ENCODE measurements around the gene CYGB. TPM values are rescaled to one million over a fixed set of nuclear protein-coding genes. Genes with fewer than 3 reads are reported as not detected.

CYGB gene
- total RNA-seq, 4 donors from 2014 or later, result 1.3 to 12.8 (median 6.9) TPM

DNA sequence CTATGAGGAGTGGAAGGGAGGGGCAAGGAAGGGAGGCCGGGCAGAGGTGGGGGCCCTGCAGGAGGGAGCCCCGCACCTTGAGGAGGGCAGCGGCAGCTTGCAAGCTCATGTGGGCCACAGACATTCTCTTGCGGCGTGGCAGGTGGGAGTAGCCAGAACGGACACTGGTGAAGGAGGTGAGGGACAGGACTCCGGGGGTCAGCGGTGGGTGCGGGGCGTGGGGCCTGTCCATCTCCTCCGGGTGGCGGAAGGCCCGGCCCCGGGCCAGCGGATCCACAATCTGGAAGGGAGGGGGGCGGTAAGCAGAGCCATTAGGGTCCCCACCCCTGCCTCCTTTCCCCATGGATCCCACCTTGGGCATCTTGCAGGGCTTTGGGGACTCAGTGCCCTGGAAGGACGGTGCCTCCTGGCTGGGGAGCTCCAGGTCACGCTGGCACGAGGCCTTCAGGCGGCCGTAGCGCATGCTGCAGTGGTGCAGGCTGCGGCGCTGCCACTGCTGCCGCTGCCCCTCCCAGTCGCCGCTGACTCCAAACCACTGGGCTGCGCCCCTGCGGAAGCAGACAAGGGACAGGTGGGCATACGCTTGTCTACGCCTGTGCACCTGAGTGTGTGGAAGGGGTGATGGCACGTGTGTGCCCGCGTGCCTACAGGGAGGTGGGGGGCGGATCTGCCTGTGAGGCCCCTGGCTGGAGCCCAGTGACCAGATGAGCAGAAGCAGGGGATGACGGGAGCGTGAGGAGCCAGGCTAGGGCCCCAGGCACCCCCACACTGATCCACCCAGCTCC lies 58.6 kb downstream of the CYGB start:
- H3K27me3 ChIP-seq, result no peaks in the 10 kb centered on the region
- no peaks in the 10 kb centered on the region for H3K9me3 ChIP-seq
- intact Hi-C loops (cut with DNase I), result no loop called here
- no peak overlapping the region for H3K27ac ChIP-seq
- peaks cover 11 to 71% (median 12%) of the 10 kb centered on the region in 3 donors for H3K36me3 ChIP-seq
- no peak overlapping the region for H3K4me3 ChIP-seq
- H3K4me1 ChIP-seq, result no peaks in the 10 kb centered on the region
- 85 to 88% methylated on average over 8 to 32 of the region's 37 CpGs for WGBS, 2 donors
- TF ChIP-seq, protein P1, sequence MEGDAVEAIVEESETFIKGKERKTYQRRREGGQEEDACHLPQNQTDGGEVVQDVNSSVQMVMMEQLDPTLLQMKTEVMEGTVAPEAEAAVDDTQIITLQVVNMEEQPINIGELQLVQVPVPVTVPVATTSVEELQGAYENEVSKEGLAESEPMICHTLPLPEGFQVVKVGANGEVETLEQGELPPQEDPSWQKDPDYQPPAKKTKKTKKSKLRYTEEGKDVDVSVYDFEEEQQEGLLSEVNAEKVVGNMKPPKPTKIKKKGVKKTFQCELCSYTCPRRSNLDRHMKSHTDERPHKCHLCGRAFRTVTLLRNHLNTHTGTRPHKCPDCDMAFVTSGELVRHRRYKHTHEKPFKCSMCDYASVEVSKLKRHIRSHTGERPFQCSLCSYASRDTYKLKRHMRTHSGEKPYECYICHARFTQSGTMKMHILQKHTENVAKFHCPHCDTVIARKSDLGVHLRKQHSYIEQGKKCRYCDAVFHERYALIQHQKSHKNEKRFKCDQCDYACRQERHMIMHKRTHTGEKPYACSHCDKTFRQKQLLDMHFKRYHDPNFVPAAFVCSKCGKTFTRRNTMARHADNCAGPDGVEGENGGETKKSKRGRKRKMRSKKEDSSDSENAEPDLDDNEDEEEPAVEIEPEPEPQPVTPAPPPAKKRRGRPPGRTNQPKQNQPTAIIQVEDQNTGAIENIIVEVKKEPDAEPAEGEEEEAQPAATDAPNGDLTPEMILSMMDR (IDR thresholded peaks at IDR 0.05), result no peak
- no peak for TF ChIP-seq POLR2A (IDR thresholded peaks at IDR 0.05)
- no peak for DNase-seq

DNA sequence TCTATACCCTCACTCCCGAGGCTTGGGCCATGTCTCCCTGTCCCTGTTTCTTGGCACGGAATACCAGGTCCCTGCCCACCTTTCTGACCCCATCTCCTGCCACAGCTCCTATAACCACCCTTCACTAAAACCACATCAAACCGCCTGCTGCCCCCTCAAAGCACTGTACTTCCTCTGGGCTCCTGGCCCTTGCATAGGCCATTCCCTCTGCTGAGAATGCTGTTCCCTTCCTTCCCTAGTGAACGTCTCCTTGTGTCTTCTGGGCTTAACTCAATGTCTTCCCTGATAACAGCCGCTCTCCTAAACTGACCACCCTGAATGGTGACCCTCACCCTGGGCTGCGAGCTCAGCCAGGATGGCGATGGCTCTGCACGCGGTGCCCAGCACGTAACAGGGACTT lies 59.4 kb downstream of the CYGB start:
- Histone ChIP-seq H3K4me1 (no peaks in the 10 kb centered on the region), H3K4me3 (no peak overlapping the region), H3K36me3 (peaks cover 11 to 79% (median 12%) of the 10 kb centered on the region in 3 donors), H3K27ac (no peak overlapping the region), H3K9me3 (no peaks in the 10 kb centered on the region), H3K27me3 (no peaks in the 10 kb centered on the region)
- no peak for DNase-seq
- intact Hi-C loops (cut with DNase I), result no loop called here
- no peak for TF ChIP-seq POLR2A (IDR thresholded peaks at IDR 0.05)
- TF ChIP-seq, protein P1 (IDR thresholded peaks at IDR 0.05), result no peak
- 89 to 93% methylated on average over 10 of the region's 10 CpGs for WGBS, 2 donors

DNA sequence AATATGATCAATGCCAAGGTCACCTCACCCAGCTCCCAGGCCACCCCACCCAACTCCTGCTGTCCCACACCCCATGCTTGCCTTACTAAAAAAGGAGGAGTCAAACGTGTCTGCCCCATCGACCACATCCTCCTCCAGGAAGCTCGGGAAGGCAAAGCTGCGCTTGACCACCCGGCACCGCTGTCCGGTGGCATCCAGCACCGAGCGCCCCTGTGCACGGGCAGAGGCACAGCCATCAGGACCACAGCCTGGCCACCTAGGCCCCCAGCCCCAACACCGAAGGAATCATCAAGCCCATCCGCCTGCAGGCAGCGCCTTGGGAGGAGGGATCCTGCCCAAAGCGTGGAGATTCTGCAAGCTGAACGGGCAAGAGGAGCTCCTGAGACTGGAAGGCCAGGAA lies 59.9 kb downstream of the CYGB start:
- WGBS, 2 donors, result 83% methylated on average over 4 of the region's 15 CpGs; no CpG with 5 or more reads in 1 of the 2 donors
- no peak for DNase-seq
- no peaks in the 10 kb centered on the region for H3K4me1 ChIP-seq
- H3K27ac ChIP-seq, result no peak overlapping the region
- no peaks in the 10 kb centered on the region for H3K9me3 ChIP-seq
- H3K27me3 ChIP-seq, result no peaks in the 10 kb centered on the region
- intact Hi-C loops (cut with DNase I), result no loop called here
- H3K4me3 ChIP-seq, result no peak overlapping the region
- peaks cover 11 to 84% (median 12%) of the 10 kb centered on the region in 3 donors for H3K36me3 ChIP-seq
- TF ChIP-seq, protein P1 (IDR thresholded peaks at IDR 0.05), result no peak
- TF ChIP-seq POLR2A (IDR thresholded peaks at IDR 0.05), result no peak

Small RNAs within 50 kb of the gene (small RNA-seq; reads per million reads assigned to genes)
- gene SNORD1A, result 0 reads per million in 4 donors
- gene SNORD1B, result 1,644 to 6,725 (median 4,854) reads per million in 4 donors

Other genes with a start within 250 kb of the CYGB start
- 1 to 10 TPM; 1.1 to 2.8 (median 1.8) TPM for gene QRICH2, start 229.4 kb downstream of the CYGB start, total RNA-seq
- gene PRPSAP1, start 183.8 kb downstream of the CYGB start, total RNA-seq, result 10 to 100 TPM; 36.0 to 68.6 (median 49.5) TPM
- 10 to 100 TPM; 17.0 to 37.0 (median 22.8) TPM for gene SPHK1, start 153.1 kb downstream of the CYGB start, total RNA-seq
- 10 to 100 TPM; 11.9 to 19.8 (median 16.3) TPM for gene UBE2O, start 84.6 kb downstream of the CYGB start, total RNA-seq
- not detected for gene AANAT, start 70.1 kb downstream of the CYGB start, total RNA-seq
- 10 to 100 TPM; 27.0 to 38.5 (median 33.7) TPM for gene RHBDF2, start 36.3 kb downstream of the CYGB start, total RNA-seq
- gene PRCD, start 2.3 kb upstream of the CYGB start, total RNA-seq, result 1 to 10 TPM in 2 of 4 donors, under 1 TPM in 1, not detected in 1; 0.73 to 2.5 (median 1.4) TPM
- gene ST6GALNAC2, start 48.2 kb upstream of the CYGB start, total RNA-seq, result 10 to 100 TPM; 15.2 to 39.9 (median 29.5) TPM
- 10 to 100 TPM; 10.6 to 63.3 (median 32.7) TPM for gene ST6GALNAC1, start 106.0 kb upstream of the CYGB start, total RNA-seq
- 100 to 1,000 TPM in 1 of 4 donors, 10 to 100 TPM in 3; 11.0 to 116 (median 39.2) TPM for gene MXRA7, start 173.3 kb upstream of the CYGB start, total RNA-seq
- 10 to 100 TPM; 13.0 to 17.2 (median 16.7) TPM for gene JMJD6, start 188.9 kb upstream of the CYGB start, total RNA-seq
- 10 to 100 TPM; 14.6 to 33.0 (median 24.7) TPM for gene METTL23, start 189.1 kb upstream of the CYGB start, total RNA-seq
- 100 to 1,000 TPM; 203 to 286 (median 233) TPM for gene SRSF2, start 199.6 kb upstream of the CYGB start, total RNA-seq
- gene MFSD11, start 200.4 kb upstream of the CYGB start, total RNA-seq, result 10 to 100 TPM; 24.2 to 31.0 (median 28.1) TPM

Measured in esophagus squamous epithelium (tissue), 5 donors.